GM18909 (cell line): ENCODE results near the gene EXD3.

Source experiments
- ATAC-seq: cut with Tn5 transposase; IDR thresholded peaks from one replicate; pipeline ENCODE4 v1.9.1; 2021; ENCODE audit warnings: mild to moderate bottlenecking; ENCODE audit not compliant: unreplicated experiment, poor library complexity

Gene EXD3

GRCh38 chr9:137369911-137370764, 52.8 kb downstream of the EXD3 start:
- no peak for ATAC-seq

GRCh38 chr9:137369061-137369787, 53.7 kb downstream of the EXD3 start:
- no peak for ATAC-seq

- no peak for ATAC-seq
Observed at GRCh38 chr9:137368431-137369035, 54.4 kb downstream of the EXD3 start.

- no peak for ATAC-seq
Observed at GRCh38 chr9:137367506-137368430, 55.2 kb downstream of the EXD3 start.

- ATAC-seq, result no peak
Observed at GRCh38 chr9:137366891-137367381, 56.0 kb downstream of the EXD3 start.

GRCh38 chr9:137366445-137366810, 56.5 kb downstream of the EXD3 start:
- ATAC-seq, result no peak

GRCh38 chr9:137365552-137366444, 57.2 kb downstream of the EXD3 start:
- ATAC-seq, result no peak

- ATAC-seq, result no peak
Observed at GRCh38 chr9:137365056-137365455, 57.9 kb downstream of the EXD3 start.

GRCh38 chr9:137359850-137360249, 63.1 kb downstream of the EXD3 start:
- ATAC-seq, result no peak

GRCh38 chr9:137358126-137358525, 64.8 kb downstream of the EXD3 start:
- ATAC-seq, result no peak

GRCh38 chr9:137357166-137357565, 65.8 kb downstream of the EXD3 start:
- ATAC-seq, result no peak

GRCh38 chr9:137355761-137356365, 67.1 kb downstream of the EXD3 start:
- no peak for ATAC-seq

GRCh38 chr9:137354845-137355760, 67.9 kb downstream of the EXD3 start:
- ATAC-seq, result no peak

- ATAC-seq, result no peak
Observed at GRCh38 chr9:137354153-137354844, 68.7 kb downstream of the EXD3 start.

GRCh38 chr9:137353223-137354152, 69.5 kb downstream of the EXD3 start:
- no peak for ATAC-seq
